Naive thymus-derived CD4-positive, alpha-beta T cell (primary cell): ENCODE results near the gene MYO19. TPM values are rescaled to one million over a fixed set of nuclear protein-coding genes. Genes with fewer than 3 reads are reported as not detected.
"Not testable (repeated sequence)": the region's sequence is repeated elsewhere in the genome, so short reads cannot be mapped to it uniquely, and the experiment has no call there.

Experiments used
- ATAC-seq: fragments of 150-1000 bp; cut with Tn5 transposase; 2 replicates; pipeline ENCODE4 v1.10.0; 2021; ENCODE audit warnings: mild to moderate bottlenecking, moderate library complexity
- CTCF ChIA-PET: fragments of 350-600 bp; sonication (Branson Sonifier 250); formaldehyde crosslinking; loops from one replicate; lab custom pipeline; 2021; ENCODE audit warnings: antibody characterized with exemption; lab: Charles Lee
- POLR2A ChIA-PET: fragments of 350-600 bp; sonication (Branson Sonifier 250); formaldehyde crosslinking; loops from one replicate; lab custom pipeline; 2021; ENCODE audit warnings: antibody characterized with exemption, inconsistent platforms; lab: Charles Lee
- DNase-seq, 9 donors: peaks; one replicate each; pipeline versions ENCODE4 v3.0.0 to v3.0.0-alpha.2; 2020 to 2022; ENCODE audit warnings: mixed read lengths in 1 of 9
- H3K27ac ChIP-seq: one replicate; pipeline ENCODE4 v1.7.0; 2013; ENCODE audit warnings: mild to moderate bottlenecking, low read depth, low read length, moderate library complexity
- H3K27me3 ChIP-seq, 2 donors: one replicate each; pipeline ENCODE4 v1.7.0; 2013; ENCODE audit warnings: low read length in 2 of 2, mild to moderate bottlenecking in 2 of 2, moderate library complexity in 2 of 2; ENCODE audit not compliant: control insufficient read depth in 2 of 2, insufficient read depth in 2 of 2
- H3K36me3 ChIP-seq, 3 experiments: 1 replicate in 2 of 3; 2 replicates in 1 of 3; pipeline ENCODE4 v1.7.0; 2013; ENCODE audit warnings: low read length in 3 of 3, mild to moderate bottlenecking in 3 of 3, moderate library complexity in 1 of 3; ENCODE audit not compliant: insufficient read depth in 3 of 3, control insufficient read depth in 2 of 3
- H3K4me1 ChIP-seq, 2 donors: one replicate each; pipeline ENCODE4 v1.7.0; 2013; ENCODE audit warnings: low read length in 2 of 2, mild to moderate bottlenecking in 2 of 2, moderate library complexity in 1 of 2; ENCODE audit not compliant: control insufficient read depth in 2 of 2, insufficient read depth in 2 of 2
- H3K4me3 ChIP-seq: 2 replicates; pipeline ENCODE4 v1.7.0; 2013; ENCODE audit warnings: mild to moderate bottlenecking, low read length
- H3K9me3 ChIP-seq, 3 experiments: 1 replicate in 2 of 3; 2 replicates in 1 of 3; pipeline ENCODE4 v1.7.0; 2013; ENCODE audit warnings: low read length in 3 of 3; ENCODE audit not compliant: control insufficient read depth in 2 of 3
- H3K27ac Mint-ChIP-seq, 9 donors: one replicate each; pipeline ENCODE4 v1.8.0; 2020 to 2022; ENCODE audit warnings: mixed read lengths in 9 of 9, mild to moderate bottlenecking in 8 of 9, moderate library complexity in 5 of 9, inconsistent platforms in 2 of 9
- H3K27me3 Mint-ChIP-seq, 5 donors: one replicate each; pipeline ENCODE4 v1.8.0; 2021 to 2022; ENCODE audit warnings: mixed read lengths in 5 of 5, mild to moderate bottlenecking in 1 of 5
- H3K36me3 Mint-ChIP-seq, 5 donors: one replicate each; pipeline ENCODE4 v1.8.0; 2020 to 2022; ENCODE audit warnings: mixed read lengths in 5 of 5, mild to moderate bottlenecking in 3 of 5, inconsistent platforms in 1 of 5
- H3K4me1 Mint-ChIP-seq, 7 donors: one replicate each; pipeline ENCODE4 v1.8.0; 2020 to 2022; ENCODE audit warnings: mixed read lengths in 7 of 7, mild to moderate bottlenecking in 3 of 7, inconsistent platforms in 1 of 7
- H3K4me3 Mint-ChIP-seq, 10 donors: one replicate each; pipeline ENCODE4 v1.8.0; 2020 to 2022; ENCODE audit warnings: mild to moderate bottlenecking in 10 of 10, mixed read lengths in 10 of 10, moderate library complexity in 6 of 10, inconsistent platforms in 2 of 10
- H3K9me3 Mint-ChIP-seq, 11 donors: one replicate each; pipeline ENCODE4 v1.8.0; 2020 to 2022; ENCODE audit warnings: mixed read lengths in 11 of 11, mild to moderate bottlenecking in 4 of 11, inconsistent platforms in 1 of 11, moderate library complexity in 1 of 11
- intact Hi-C, 2 donors: fragments of 100-400 bp; cut with micrococcal nuclease; formaldehyde crosslinking; loops; one replicate each; pipeline ENCODE4 v1.15.1; 2023
- polyA plus RNA-seq, 2 donors: library from polyadenylated mRNA; unstranded; fragments of 300-500 nt; fragmentation: Illumina TruSeq; gene quantifications; one replicate each; pipeline ENCODE4 v1.2.3, GENCODE V29; 2021
- total RNA-seq, 6 experiments: library from RNA in 5 of 6; stranded (reverse) in 5 of 6; gene quantifications; 1 replicate in 5 of 6; 2 replicates in 1 of 6; pipeline ENCODE4 v1.2.3 and lab custom pipeline; 2021 to 2026

The MYO19 gene
- total and polyA plus RNA-seq, 7 experiments from 2014 or later: 4.9 to 114 (median 67.9) TPM

DNA sequence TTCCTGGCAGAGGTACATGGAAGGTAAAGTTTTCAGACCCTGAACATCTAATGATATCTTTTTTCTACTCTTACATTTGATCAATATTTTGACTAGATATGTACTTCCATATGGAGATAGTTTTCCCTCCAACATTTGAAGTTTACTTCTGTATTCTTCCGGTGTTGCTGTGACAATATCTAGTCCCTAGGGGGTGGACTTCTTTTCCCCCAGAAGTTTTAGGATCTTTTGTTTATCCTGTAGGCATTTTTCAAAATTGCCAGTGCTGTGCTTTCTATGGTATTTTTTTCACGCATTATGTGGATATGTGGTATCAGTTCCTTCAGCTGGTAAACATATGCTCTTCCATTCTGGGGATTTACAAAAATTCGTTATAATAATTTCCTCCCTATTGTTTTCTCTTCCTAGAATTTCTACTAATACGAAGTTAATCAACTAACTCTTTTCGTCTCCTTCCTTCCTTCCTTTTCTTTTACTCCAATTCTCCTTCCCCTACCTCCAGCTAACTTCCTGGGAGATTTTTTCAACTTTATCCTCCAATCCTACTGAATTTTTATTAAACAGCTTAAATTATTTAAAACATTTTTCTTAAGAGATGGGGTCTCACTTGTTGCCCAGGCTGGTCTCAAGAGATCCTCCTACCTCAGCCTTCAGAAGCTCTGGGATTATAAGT is 74.3 kb downstream of the MYO19 start:
- Mint-ChIP-seq H3K36me3 (peaks cover 0 to 1% (median 0%) of the 10 kb centered on the region in 5 donors), H3K4me1 (no peaks in the 10 kb centered on the region), H3K4me3 (no peak overlapping the region), H3K9me3 (peaks cover 0 to 3% (median 0%) of the 10 kb centered on the region in 11 donors), H3K27me3 (peaks cover 25 to 41% (median 38%) of the 10 kb centered on the region in 5 donors), H3K27ac (no peak overlapping the region)
- Histone ChIP-seq H3K27ac (no peak overlapping the region), H3K4me1 (no peaks in the 10 kb centered on the region), H3K36me3 (no peaks in the 10 kb centered on the region), H3K9me3 (no peaks in the 10 kb centered on the region), H3K27me3 (peaks cover 0 to 4% of the 10 kb centered on the region in 2 donors), H3K4me3 (no peak overlapping the region)
- ATAC-seq (no peak), DNase-seq (no peak)
- intact Hi-C loops: no loop called here
- POLR2A ChIA-PET: no interaction called here
- CTCF ChIA-PET: no interaction called here

GRCh38 chr17:36459601-36460000 is 75.1 kb downstream of the MYO19 start:
- DNase-seq (no peak), ATAC-seq (no peak)
- Mint-ChIP-seq H3K27me3 (peaks cover 20 to 33% (median 32%) of the 10 kb centered on the region in 5 donors), H3K9me3 (peaks cover 0 to 3% (median 0%) of the 10 kb centered on the region in 11 donors), H3K36me3 (no peaks in the 10 kb centered on the region), H3K4me3 (no peak overlapping the region), H3K27ac (no peak overlapping the region), H3K4me1 (no peaks in the 10 kb centered on the region)
- no peaks in the 10 kb centered on the region for H3K36me3 ChIP-seq
- ChIA-PET POLR2A (no interaction called here), CTCF (no interaction called here)
- no peak overlapping the region for H3K4me3 ChIP-seq
- no peak overlapping the region for H3K27ac ChIP-seq
- intact Hi-C loops: no loop called here
- H3K4me1 ChIP-seq: no peaks in the 10 kb centered on the region
- H3K27me3 ChIP-seq: peaks cover 0 to 4% of the 10 kb centered on the region in 2 donors
- H3K9me3 ChIP-seq: no peaks in the 10 kb centered on the region

DNA sequence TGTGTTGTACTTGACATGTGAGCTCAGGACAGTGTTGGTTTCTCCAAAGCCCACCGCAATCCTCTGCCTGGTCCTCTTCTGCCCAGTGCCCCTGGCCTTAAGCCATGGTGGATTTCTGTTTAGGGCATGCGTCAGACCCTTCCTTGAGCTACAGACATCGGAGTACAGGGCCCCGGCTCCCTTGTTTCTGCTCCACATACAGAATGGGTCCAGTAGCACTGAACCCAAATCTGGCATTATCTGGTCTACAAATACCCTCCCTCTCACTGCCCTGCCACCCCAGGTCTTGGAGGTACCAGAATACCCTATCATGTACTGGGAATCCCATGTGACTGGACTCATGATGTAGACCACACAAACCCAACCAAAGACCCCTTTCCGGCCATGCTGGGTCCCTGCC is 75.6 kb downstream of the MYO19 start:
- H3K4me1 Mint-ChIP-seq: no peaks in the 10 kb centered on the region
- H3K27ac Mint-ChIP-seq: no peak overlapping the region
- no peak overlapping the region for H3K4me3 Mint-ChIP-seq
- no peaks in the 10 kb centered on the region for H3K9me3 ChIP-seq
- intact Hi-C loops: no loop called here
- peaks cover 0 to 3% (median 0%) of the 10 kb centered on the region in 11 donors for H3K9me3 Mint-ChIP-seq
- DNase-seq: no peak
- POLR2A ChIA-PET: no interaction called here
- H3K27me3 Mint-ChIP-seq: peaks cover 20 to 33% (median 32%) of the 10 kb centered on the region in 5 donors
- H3K27ac ChIP-seq: no peak overlapping the region
- CTCF ChIA-PET: no interaction called here
- H3K36me3 Mint-ChIP-seq: no peaks in the 10 kb centered on the region
- peaks cover 0 to 4% of the 10 kb centered on the region in 2 donors for H3K27me3 ChIP-seq
- H3K36me3 ChIP-seq: no peaks in the 10 kb centered on the region
- no peak for ATAC-seq
- H3K4me1 ChIP-seq: no peaks in the 10 kb centered on the region
- H3K4me3 ChIP-seq: no peak overlapping the region

DNA sequence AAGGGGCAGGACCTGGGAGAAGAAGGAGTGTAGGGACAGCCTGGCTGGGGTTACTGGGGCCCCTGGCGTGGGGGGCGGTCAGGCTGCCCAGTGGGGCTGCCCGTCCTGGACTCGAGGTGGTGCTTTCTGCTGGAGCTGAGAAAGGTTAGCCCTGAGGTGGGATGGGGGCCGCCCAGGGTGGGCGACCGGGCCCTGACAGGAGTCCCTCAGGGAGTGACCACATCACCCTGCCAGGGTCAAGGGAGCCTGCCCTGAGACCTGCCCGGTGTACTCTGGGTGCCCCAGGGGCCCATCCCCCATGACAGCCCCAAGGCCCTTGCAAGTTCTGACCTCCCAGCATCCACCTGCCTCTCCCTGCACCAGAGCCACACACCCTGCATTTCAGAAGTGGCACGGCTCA is 77.0 kb downstream of the MYO19 start:
- DNase-seq, H3K4me3 ChIP-seq, CTCF ChIA-PET, POLR2A ChIA-PET, H3K4me1 Mint-ChIP-seq, H3K36me3 ChIP-seq, H3K36me3 Mint-ChIP-seq, ATAC-seq, H3K4me3 Mint-ChIP-seq, intact Hi-C loops, H3K27ac Mint-ChIP-seq, H3K27ac ChIP-seq, H3K27me3 ChIP-seq, H3K4me1 ChIP-seq, H3K9me3 Mint-ChIP-seq, H3K9me3 ChIP-seq: not testable (repeated sequence)
- peaks cover 9 to 23% (median 21%) of the 10 kb centered on the region in 5 donors for H3K27me3 Mint-ChIP-seq

GRCh38 chr17:36452888-36453287 is 81.8 kb downstream of the MYO19 start:
- H3K4me3 ChIP-seq, H3K27me3 ChIP-seq, H3K36me3 Mint-ChIP-seq, intact Hi-C loops, H3K9me3 ChIP-seq, DNase-seq, H3K4me1 Mint-ChIP-seq, H3K27ac Mint-ChIP-seq, H3K4me3 Mint-ChIP-seq, POLR2A ChIA-PET, H3K27ac ChIP-seq, H3K27me3 Mint-ChIP-seq, ATAC-seq, H3K9me3 Mint-ChIP-seq, CTCF ChIA-PET, H3K36me3 ChIP-seq, H3K4me1 ChIP-seq: not testable (repeated sequence)

GRCh38 chr17:36449997-36450396 is 84.7 kb downstream of the MYO19 start:
- H3K4me1 ChIP-seq, H3K27me3 Mint-ChIP-seq, H3K27ac Mint-ChIP-seq, CTCF ChIA-PET, H3K27ac ChIP-seq, H3K9me3 ChIP-seq, POLR2A ChIA-PET, H3K36me3 ChIP-seq, ATAC-seq, intact Hi-C loops, H3K36me3 Mint-ChIP-seq, H3K27me3 ChIP-seq, H3K4me3 Mint-ChIP-seq, DNase-seq, H3K4me3 ChIP-seq, H3K9me3 Mint-ChIP-seq, H3K4me1 Mint-ChIP-seq: not testable (repeated sequence)
